ENCODE results near the gene ENDOV.

DNA sequence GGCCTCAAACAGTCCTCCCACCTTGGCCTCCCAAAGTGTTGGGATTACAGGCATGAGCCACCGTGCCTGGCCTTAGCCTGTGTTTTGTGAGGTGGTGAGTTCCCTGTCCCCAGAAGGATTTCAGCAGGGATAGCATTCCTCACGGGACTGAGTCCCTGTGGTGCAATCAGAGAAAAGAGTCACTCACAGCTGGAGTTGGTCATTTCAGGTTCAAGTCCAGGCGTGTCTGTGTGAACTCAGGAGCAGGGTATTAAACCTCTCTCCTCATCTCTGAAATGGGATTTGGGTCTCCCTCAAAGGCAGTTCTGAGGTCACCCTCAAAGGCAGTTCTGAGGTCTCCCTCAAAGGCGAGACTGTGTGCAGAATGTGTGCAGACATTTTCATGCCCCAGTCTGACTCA, 32.8 kb downstream of the ENDOV start:
- TF ChIP-seq, protein P1, sequence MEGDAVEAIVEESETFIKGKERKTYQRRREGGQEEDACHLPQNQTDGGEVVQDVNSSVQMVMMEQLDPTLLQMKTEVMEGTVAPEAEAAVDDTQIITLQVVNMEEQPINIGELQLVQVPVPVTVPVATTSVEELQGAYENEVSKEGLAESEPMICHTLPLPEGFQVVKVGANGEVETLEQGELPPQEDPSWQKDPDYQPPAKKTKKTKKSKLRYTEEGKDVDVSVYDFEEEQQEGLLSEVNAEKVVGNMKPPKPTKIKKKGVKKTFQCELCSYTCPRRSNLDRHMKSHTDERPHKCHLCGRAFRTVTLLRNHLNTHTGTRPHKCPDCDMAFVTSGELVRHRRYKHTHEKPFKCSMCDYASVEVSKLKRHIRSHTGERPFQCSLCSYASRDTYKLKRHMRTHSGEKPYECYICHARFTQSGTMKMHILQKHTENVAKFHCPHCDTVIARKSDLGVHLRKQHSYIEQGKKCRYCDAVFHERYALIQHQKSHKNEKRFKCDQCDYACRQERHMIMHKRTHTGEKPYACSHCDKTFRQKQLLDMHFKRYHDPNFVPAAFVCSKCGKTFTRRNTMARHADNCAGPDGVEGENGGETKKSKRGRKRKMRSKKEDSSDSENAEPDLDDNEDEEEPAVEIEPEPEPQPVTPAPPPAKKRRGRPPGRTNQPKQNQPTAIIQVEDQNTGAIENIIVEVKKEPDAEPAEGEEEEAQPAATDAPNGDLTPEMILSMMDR (IDR thresholded peaks at IDR 0.05) = no peak
- TF ChIP-seq POLR2A (IDR thresholded peaks at IDR 0.05) = no peak
- TF ChIP-seq POLR2AphosphoS5 (IDR thresholded peaks at IDR 0.05) = no peak
- TF ChIP-seq EP300 (IDR thresholded peaks at IDR 0.05) = no peak

All from stomach (tissue), 4 donors.